ENCODE measurements around the gene PNMA5.

PNMA5 gene

DNA sequence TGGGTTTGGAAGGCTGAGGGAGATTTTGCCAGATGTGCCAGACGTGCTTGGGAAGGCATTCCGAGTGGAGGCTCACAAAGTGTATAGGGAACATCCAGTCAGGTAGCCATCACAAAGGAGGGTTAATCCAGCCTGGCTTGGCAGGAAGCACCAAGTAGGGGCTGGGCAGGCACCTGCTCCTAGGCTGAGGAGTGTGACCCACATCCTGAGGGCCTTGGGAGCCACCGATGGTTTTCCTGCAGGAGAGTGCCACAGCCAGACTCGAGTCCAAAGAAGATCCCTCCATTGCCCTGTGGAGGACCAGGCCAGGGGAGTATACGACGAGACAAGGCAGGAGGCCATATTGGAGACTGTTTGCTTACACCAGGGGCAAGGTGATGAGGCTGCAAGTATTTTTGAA, 47.2 kb downstream of the PNMA5 start:
- H3K36me3 ChIP-seq (ENCODE audit: control insufficient read depth, low read length) = no peaks in the 10 kb centered on the region
- TF ChIP-seq CTCF (IDR thresholded peaks at IDR 0.05; ENCODE audit: low read depth, low read length, poor library complexity, severe bottlenecking) (no peak), EZH2phosphoT487 (IDR thresholded peaks at IDR 0.05; ENCODE audit: borderline replicate concordance, low read length) (no peak)
- no peaks in the 10 kb centered on the region for H3K9me2 ChIP-seq (replicated peaks; ENCODE audit: control insufficient read depth, low read length)
- no peak overlapping the region for H3K4me2 ChIP-seq (ENCODE audit: low read length)
- H3K9me3 ChIP-seq (ENCODE audit: control insufficient read depth, insufficient read depth, low read length) = no peaks in the 10 kb centered on the region
- no peaks in the 10 kb centered on the region for H3K79me2 ChIP-seq (ENCODE audit: control insufficient read depth, low read length)
- no peaks in the 10 kb centered on the region for H3F3A ChIP-seq (ENCODE audit: control insufficient read depth, insufficient read depth)
- no peaks in the 10 kb centered on the region for H3K27me3 ChIP-seq (ENCODE audit: control insufficient read depth, low read length)
- no peak overlapping the region for H3K4me3 ChIP-seq (ENCODE audit: low read length)
- no peaks in the 10 kb centered on the region for H4K20me1 ChIP-seq (ENCODE audit: control insufficient read depth, insufficient read depth, low read depth, low read length)
- peaks cover 6% of the 10 kb centered on the region for H3K4me1 ChIP-seq (ENCODE audit: control insufficient read depth, low read length)
- H3K27ac ChIP-seq (ENCODE audit: low read depth, low read length) = no peak overlapping the region

DNA sequence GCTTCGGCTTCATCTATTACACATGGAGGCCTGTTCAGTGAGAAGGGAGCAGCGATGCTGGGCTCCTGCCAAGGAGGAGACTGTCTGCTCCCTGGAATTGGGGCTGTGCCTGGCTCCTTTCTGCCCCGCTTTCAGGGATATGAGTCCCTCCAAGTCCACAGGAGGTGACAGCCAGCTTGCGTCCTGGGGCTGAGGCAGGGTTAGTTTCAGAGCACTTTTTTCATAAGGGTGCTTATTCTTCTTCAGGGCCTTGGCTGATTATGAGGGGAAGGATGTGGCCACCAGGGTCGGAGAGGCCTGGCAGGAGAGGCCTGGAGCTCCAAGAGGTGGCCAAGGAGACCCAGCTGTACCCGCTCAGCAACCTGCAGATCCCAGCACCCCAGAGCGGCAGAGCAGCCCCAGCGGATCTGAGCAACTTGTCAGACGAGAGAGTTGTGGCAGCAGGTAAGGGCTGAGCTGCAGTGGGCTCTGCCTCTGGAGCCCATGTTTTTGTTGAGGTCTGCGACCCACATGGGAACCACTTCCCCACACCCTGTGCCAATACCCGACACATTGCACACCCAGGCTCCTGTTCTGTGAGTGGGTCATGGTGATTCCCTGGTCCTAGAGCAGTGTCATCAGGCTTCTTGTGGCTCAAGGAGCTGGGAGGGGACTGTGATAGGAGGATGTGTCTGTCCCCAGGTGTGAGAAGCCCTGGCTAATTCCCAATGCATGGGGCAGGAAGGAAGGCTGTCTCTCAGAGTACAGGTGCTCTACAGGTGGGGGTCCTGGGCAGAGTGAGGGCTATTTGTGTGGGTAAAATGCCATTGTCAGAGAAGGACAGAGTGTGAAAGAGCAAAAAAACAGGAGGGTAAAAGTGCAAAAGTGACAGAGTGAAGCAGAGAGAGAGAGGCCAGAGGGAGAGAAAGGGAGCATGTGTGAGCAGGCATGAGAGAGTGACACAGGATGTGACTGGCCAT, 48.6 kb downstream of the PNMA5 start:
- Histone ChIP-seq H3K9me3 (ENCODE audit: control insufficient read depth, insufficient read depth, low read length) (no peaks in the 10 kb centered on the region), H3K79me2 (ENCODE audit: control insufficient read depth, low read length) (peaks cover 5% of the 10 kb centered on the region; the same call in 1 of the 2 replicates), H3F3A (ENCODE audit: control insufficient read depth, insufficient read depth) (no peaks in the 10 kb centered on the region), H4K20me1 (ENCODE audit: control insufficient read depth, insufficient read depth, low read depth, low read length) (no peaks in the 10 kb centered on the region), H3K9me2 (replicated peaks; ENCODE audit: control insufficient read depth, low read length) (no peaks in the 10 kb centered on the region), H3K27ac (ENCODE audit: low read depth, low read length) (no peak overlapping the region), H3K4me3 (ENCODE audit: low read length) (no peak overlapping the region), H3K27me3 (ENCODE audit: control insufficient read depth, low read length) (no peaks in the 10 kb centered on the region), H3K36me3 (ENCODE audit: control insufficient read depth, low read length) (no peaks in the 10 kb centered on the region), H3K4me2 (ENCODE audit: low read length) (no peak overlapping the region), H3K4me1 (ENCODE audit: control insufficient read depth, low read length) (peaks cover 11% of the 10 kb centered on the region)
- no peak for TF ChIP-seq CTCF (IDR thresholded peaks at IDR 0.05; ENCODE audit: low read depth, low read length, poor library complexity, severe bottlenecking)
- TF ChIP-seq EZH2phosphoT487 (IDR thresholded peaks at IDR 0.05; ENCODE audit: borderline replicate concordance, low read length) = no peak

GRCh38 chrX:152943826-152944225, 50.1 kb downstream of the PNMA5 start:
- no peaks in the 10 kb centered on the region for H4K20me1 ChIP-seq (ENCODE audit: control insufficient read depth, insufficient read depth, low read depth, low read length)
- peaks cover 11% of the 10 kb centered on the region for H3K4me1 ChIP-seq (ENCODE audit: control insufficient read depth, low read length)
- no peaks in the 10 kb centered on the region for H3F3A ChIP-seq (ENCODE audit: control insufficient read depth, insufficient read depth)
- TF ChIP-seq CTCF (IDR thresholded peaks at IDR 0.05; ENCODE audit: low read depth, low read length, poor library complexity, severe bottlenecking) (no peak), EZH2phosphoT487 (IDR thresholded peaks at IDR 0.05; ENCODE audit: borderline replicate concordance, low read length) (no peak)
- H3K79me2 ChIP-seq (ENCODE audit: control insufficient read depth, low read length) = peaks cover 5% of the 10 kb centered on the region; the same call in 1 of the 2 replicates
- H3K4me3 ChIP-seq (ENCODE audit: low read length) = no peak overlapping the region
- H3K9me2 ChIP-seq (replicated peaks; ENCODE audit: control insufficient read depth, low read length) = no peaks in the 10 kb centered on the region
- H3K36me3 ChIP-seq (ENCODE audit: control insufficient read depth, low read length) = no peaks in the 10 kb centered on the region
- H3K9me3 ChIP-seq (ENCODE audit: control insufficient read depth, insufficient read depth, low read length) = no peaks in the 10 kb centered on the region
- H3K27me3 ChIP-seq (ENCODE audit: control insufficient read depth, low read length) = no peaks in the 10 kb centered on the region
- H3K27ac ChIP-seq (ENCODE audit: low read depth, low read length) = no peak overlapping the region
- no peak overlapping the region for H3K4me2 ChIP-seq (ENCODE audit: low read length)
